ENCODE results near the gene PCYT2. TPM values are rescaled to one million over a fixed set of nuclear protein-coding genes. Genes with fewer than 3 reads are reported as not detected.

The PCYT2 gene
- total and polyA plus RNA-seq, 9 of the 15 experiments (the other 6 are each of a cell fraction or from before 2014, with no cell fraction given), result 0.92 to 134 (median 82.5) TPM

DNA sequence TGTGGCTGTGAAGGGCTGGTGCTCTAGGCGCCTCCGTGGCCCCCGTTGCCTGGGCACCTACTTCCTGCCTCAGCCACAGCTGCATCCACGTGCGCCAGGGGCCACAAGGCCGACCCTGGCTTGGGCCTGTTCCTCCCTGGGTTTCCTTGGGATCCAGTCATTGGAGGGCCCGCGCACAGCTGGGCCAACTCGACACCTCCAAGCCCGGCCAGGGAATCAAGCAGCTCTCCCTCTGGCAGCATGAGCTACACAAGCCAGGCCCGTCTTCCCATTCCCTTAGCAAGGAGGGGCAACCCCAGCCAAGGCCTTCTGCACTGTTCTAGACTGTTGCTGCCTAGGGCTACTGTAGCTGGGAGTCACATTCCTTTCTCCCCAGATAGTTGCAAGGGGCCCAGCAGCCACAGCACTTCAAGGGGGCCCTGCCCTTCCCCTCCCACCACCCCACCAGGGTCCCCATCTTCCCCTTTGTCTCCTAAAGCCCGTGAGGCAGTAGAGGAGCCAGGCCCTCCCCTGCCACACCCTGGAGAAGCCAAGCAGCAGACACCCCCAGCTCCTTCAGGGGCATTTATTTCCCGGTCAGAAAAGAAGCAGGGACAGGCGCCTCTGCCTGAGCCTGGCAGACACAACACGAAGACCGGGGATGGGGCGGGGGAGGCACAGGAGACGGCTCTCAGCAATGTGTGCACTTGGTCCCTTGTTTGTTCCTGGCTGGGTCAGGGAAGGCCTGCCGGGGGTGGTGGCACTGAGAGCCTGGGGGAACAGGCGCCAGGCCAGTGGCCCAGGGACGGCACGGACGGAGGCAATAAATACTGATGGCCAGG lies 43.8 kb downstream of the PCYT2 start (continued):
- TF ChIP-seq, protein P1, sequence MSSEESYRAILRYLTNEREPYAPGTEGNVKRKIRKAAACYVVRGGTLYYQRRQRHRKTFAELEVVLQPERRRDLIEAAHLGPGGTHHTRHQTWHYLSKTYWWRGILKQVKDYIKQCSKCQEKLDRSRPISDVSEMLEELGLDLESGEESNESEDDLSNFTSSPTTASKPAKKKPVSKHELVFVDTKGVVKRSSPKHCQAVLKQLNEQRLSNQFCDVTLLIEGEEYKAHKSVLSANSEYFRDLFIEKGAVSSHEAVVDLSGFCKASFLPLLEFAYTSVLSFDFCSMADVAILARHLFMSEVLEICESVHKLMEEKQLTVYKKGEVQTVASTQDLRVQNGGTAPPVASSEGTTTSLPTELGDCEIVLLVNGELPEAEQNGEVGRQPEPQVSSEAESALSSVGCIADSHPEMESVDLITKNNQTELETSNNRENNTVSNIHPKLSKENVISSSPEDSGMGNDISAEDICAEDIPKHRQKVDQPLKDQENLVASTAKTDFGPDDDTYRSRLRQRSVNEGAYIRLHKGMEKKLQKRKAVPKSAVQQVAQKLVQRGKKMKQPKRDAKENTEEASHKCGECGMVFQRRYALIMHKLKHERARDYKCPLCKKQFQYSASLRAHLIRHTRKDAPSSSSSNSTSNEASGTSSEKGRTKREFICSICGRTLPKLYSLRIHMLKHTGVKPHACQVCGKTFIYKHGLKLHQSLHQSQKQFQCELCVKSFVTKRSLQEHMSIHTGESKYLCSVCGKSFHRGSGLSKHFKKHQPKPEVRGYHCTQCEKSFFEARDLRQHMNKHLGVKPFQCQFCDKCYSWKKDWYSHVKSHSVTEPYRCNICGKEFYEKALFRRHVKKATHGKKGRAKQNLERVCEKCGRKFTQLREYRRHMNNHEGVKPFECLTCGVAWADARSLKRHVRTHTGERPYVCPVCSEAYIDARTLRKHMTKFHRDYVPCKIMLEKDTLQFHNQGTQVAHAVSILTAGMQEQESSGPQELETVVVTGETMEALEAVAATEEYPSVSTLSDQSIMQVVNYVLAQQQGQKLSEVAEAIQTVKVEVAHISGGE (CRISPR knock-in tag; IDR thresholded peaks at IDR 0.05), result no peak
- no peak for TF ChIP-seq TARDBP (IDR thresholded peaks at IDR 0.05)
- no peak for TF ChIP-seq LCOR (CRISPR knock-in tag; IDR thresholded peaks at IDR 0.05)
- no peak for TF ChIP-seq ZC3H4 (CRISPR knock-in tag; IDR thresholded peaks at IDR 0.05; ENCODE audit: borderline replicate concordance)
- TF ChIP-seq MCM3 (IDR thresholded peaks at IDR 0.05), result no peak
- no peak for TF ChIP-seq EP400 (IDR thresholded peaks at IDR 0.05)
- no peak for TF ChIP-seq HDAC2 (IDR thresholded peaks at IDR 0.05)
- TF ChIP-seq KLF1 (tag; IDR thresholded peaks at IDR 0.05), result no peak
- TF ChIP-seq RBBP5 (IDR thresholded peaks at IDR 0.05; ENCODE audit: borderline replicate concordance, insufficient read depth, low read length, poor library complexity, severe bottlenecking), result peak; percentile 12
- TF ChIP-seq MEF2D (tag; conservative IDR thresholded peaks at IDR 0.05; ENCODE audit: low read depth), result no peak
- no peak for TF ChIP-seq NR2F6 (CRISPR knock-in tag; IDR thresholded peaks at IDR 0.05)
- no peak for TF ChIP-seq ETV5 (CRISPR knock-in tag; IDR thresholded peaks at IDR 0.05; ENCODE audit: low read depth)
- TF ChIP-seq RBM39 (optimal IDR thresholded peaks at IDR 0.05; ENCODE audit: low read depth, low read length), result no peak
- TF ChIP-seq CREBBP (IDR thresholded peaks at IDR 0.05; ENCODE audit: low read depth, low read length), result no peak
- TF ChIP-seq ZNF444 (CRISPR knock-in tag; IDR thresholded peaks at IDR 0.05), result no peak
- TF ChIP-seq ZNF143 (CRISPR knock-in tag; IDR thresholded peaks at IDR 0.05), result no peak
- TF ChIP-seq HDAC6 (IDR thresholded peaks at IDR 0.05; ENCODE audit: low read depth, low read length), result no peak
- TF ChIP-seq ETS2 (tag; IDR thresholded peaks at IDR 0.05; ENCODE audit: borderline replicate concordance, poor library complexity, severe bottlenecking), result no peak
- no peak for TF ChIP-seq SMARCA4 (IDR thresholded peaks at IDR 0.05)
- TF ChIP-seq, protein P2, sequence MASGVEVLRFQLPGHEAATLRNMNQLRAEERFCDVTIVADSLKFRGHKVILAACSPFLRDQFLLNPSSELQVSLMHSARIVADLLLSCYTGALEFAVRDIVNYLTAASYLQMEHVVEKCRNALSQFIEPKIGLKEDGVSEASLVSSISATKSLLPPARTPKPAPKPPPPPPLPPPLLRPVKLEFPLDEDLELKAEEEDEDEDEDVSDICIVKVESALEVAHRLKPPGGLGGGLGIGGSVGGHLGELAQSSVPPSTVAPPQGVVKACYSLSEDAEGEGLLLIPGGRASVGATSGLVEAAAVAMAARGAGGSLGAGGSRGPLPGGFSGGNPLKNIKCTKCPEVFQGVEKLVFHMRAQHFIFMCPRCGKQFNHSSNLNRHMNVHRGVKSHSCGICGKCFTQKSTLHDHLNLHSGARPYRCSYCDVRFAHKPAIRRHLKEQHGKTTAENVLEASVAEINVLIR (CRISPR knock-in tag; IDR thresholded peaks at IDR 0.05), result 0 out of 2 replicates have a peak, but pooled peaks have one; percentile 6
- TF ChIP-seq PTTG1 (tag; IDR thresholded peaks at IDR 0.05; ENCODE audit: low read depth), result no peak
- TF ChIP-seq, protein P3, sequence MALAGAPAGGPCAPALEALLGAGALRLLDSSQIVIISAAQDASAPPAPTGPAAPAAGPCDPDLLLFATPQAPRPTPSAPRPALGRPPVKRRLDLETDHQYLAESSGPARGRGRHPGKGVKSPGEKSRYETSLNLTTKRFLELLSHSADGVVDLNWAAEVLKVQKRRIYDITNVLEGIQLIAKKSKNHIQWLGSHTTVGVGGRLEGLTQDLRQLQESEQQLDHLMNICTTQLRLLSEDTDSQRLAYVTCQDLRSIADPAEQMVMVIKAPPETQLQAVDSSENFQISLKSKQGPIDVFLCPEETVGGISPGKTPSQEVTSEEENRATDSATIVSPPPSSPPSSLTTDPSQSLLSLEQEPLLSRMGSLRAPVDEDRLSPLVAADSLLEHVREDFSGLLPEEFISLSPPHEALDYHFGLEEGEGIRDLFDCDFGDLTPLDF (CRISPR knock-in tag; IDR thresholded peaks at IDR 0.05), result no peak
- no peak for TF ChIP-seq ZNF197 (CRISPR knock-in tag; IDR thresholded peaks at IDR 0.05; ENCODE audit: low read depth)
- TF ChIP-seq RAD51 (IDR thresholded peaks at IDR 0.05; ENCODE audit: borderline replicate concordance, low read depth), result no peak
